SK-N-MC (cell line): Measurements from ENCODE around the gene RCBTB1.

Experiments used
- EZH2 ChIP-seq: fragments of 200-600 bp; sonication (generic); IDR thresholded peaks from one replicate; pipeline ENCODE4 v1.6.1; 2017; ENCODE audit warnings: antibody characterized with exemption
- POLR2AphosphoS5 ChIP-seq: IDR thresholded peaks from 2 replicates; pipeline ENCODE4 v1.6.1; 2012; ENCODE audit warnings: mild to moderate bottlenecking, low read depth, low read length, borderline replicate concordance

GRCh38 chr13:49632156-49632555 lies 46.8 kb upstream of the RCBTB1 start:
- TF ChIP-seq POLR2AphosphoS5 (no peak), EZH2 (no peak)
